H9 (cell line): ENCODE data around the gene ORMDL2. TPM values are rescaled to one million over a fixed set of nuclear protein-coding genes. Genes with fewer than 3 reads are reported as not detected.

Experiments
- DNase-seq: peaks from one replicate; pipeline ENCODE4 v3.0.0-alpha.2; 2017
- H2AFZ ChIP-seq: one replicate; pipeline ENCODE4 v1.6.1; 2013; ENCODE audit warnings: mild to moderate bottlenecking, low read length, control low read depth, moderate library complexity
- H2AK5ac ChIP-seq: 2 replicates; pipeline ENCODE4 v1.6.1; 2013; ENCODE audit warnings: low read length, control low read depth, mixed read lengths; ENCODE audit not compliant: insufficient read length
- H2BK120ac ChIP-seq: one replicate; pipeline ENCODE4 v1.6.1; 2013; ENCODE audit warnings: low read depth, mild to moderate bottlenecking, low read length, control low read depth, inconsistent platforms; ENCODE audit not compliant: poor library complexity, severe bottlenecking
- H2BK12ac ChIP-seq: 2 replicates; pipeline ENCODE4 v1.6.1; 2013; ENCODE audit warnings: low read length, control low read depth, mixed read lengths, low read depth; ENCODE audit not compliant: insufficient read length
- H2BK15ac ChIP-seq: 2 replicates; pipeline ENCODE4 v1.6.1; 2013; ENCODE audit warnings: low read depth, low read length, control low read depth
- H2BK20ac ChIP-seq: one replicate; pipeline ENCODE4 v1.6.1; 2013; ENCODE audit warnings: low read depth, mild to moderate bottlenecking, low read length, control low read depth, inconsistent platforms; ENCODE audit not compliant: poor library complexity, severe bottlenecking
- H2BK5ac ChIP-seq: 2 replicates; pipeline ENCODE4 v1.6.1; 2013; ENCODE audit warnings: low read length, control low read depth, mixed read lengths; ENCODE audit not compliant: insufficient read length
- H3K14ac ChIP-seq: 2 replicates; pipeline ENCODE4 v1.6.1; 2013; ENCODE audit warnings: low read length, control low read depth; ENCODE audit not compliant: insufficient read depth
- H3K18ac ChIP-seq: 2 replicates; pipeline ENCODE4 v1.6.1; 2013; ENCODE audit warnings: low read depth, mild to moderate bottlenecking, mixed read lengths, low read length, control low read depth; ENCODE audit not compliant: insufficient read length
- H3K23ac ChIP-seq: 2 replicates; pipeline ENCODE4 v1.6.1; 2013; ENCODE audit warnings: low read length, control low read depth, mixed read lengths, low read depth; ENCODE audit not compliant: insufficient read length
- H3K23me2 ChIP-seq: 2 replicates; pipeline ENCODE4 v1.6.1; 2013; ENCODE audit warnings: low read depth, mild to moderate bottlenecking, mixed read lengths, low read length, control low read depth; ENCODE audit not compliant: insufficient read length, poor library complexity, severe bottlenecking
- H3K27ac ChIP-seq: 2 replicates; pipeline ENCODE4 v1.5.1; 2013; ENCODE audit warnings: low read length, control low read depth, mixed read lengths, low read depth; ENCODE audit not compliant: insufficient read length
- H3K27me3 ChIP-seq: 2 replicates; pipeline ENCODE4 v1.6.1; 2013; ENCODE audit warnings: low read length, control low read depth, inconsistent platforms; ENCODE audit not compliant: insufficient read depth
- H3K4ac ChIP-seq: 2 replicates; pipeline ENCODE4 v1.6.1; 2013; ENCODE audit warnings: low read depth, mild to moderate bottlenecking, control low read depth, inconsistent platforms, low read length, moderate library complexity
- H3K4me1 ChIP-seq: 2 replicates; pipeline ENCODE4 v1.6.1; 2013; ENCODE audit warnings: low read length, control low read depth, inconsistent platforms; ENCODE audit not compliant: insufficient read depth
- H3K4me2 ChIP-seq: 2 replicates; pipeline ENCODE4 v1.6.1; 2013; ENCODE audit warnings: low read length, control low read depth, mixed read lengths; ENCODE audit not compliant: insufficient read length, insufficient read depth
- H3K56ac ChIP-seq: 2 replicates; pipeline ENCODE4 v1.6.1; 2013; ENCODE audit warnings: low read depth, mild to moderate bottlenecking, mixed read lengths, low read length, control low read depth; ENCODE audit not compliant: insufficient read length
- H3K79me1 ChIP-seq: 2 replicates; pipeline ENCODE4 v1.6.1; 2013; ENCODE audit warnings: low read depth, mild to moderate bottlenecking, moderate library complexity, low read length, control low read depth, inconsistent platforms; ENCODE audit not compliant: insufficient read depth, poor library complexity, severe bottlenecking
- H3K79me2 ChIP-seq: 2 replicates; pipeline ENCODE4 v1.6.1; 2013; ENCODE audit warnings: low read length, control low read depth, inconsistent platforms; ENCODE audit not compliant: insufficient read depth
- H3K9ac ChIP-seq: 2 replicates; pipeline ENCODE4 v1.6.1; 2013; ENCODE audit warnings: low read length, control low read depth, mixed read lengths; ENCODE audit not compliant: insufficient read length; ENCODE audit errors: extremely low read depth
- H3K9me3 ChIP-seq: one replicate; pipeline ENCODE4 v1.6.1; 2013; ENCODE audit warnings: low read depth, low read length, inconsistent platforms; ENCODE audit not compliant: control insufficient read depth
- H3T11ph ChIP-seq: one replicate; pipeline ENCODE4 v1.6.1; 2013; ENCODE audit warnings: mild to moderate bottlenecking, low read length, control low read depth, inconsistent platforms
- H4K20me1 ChIP-seq: one replicate; pipeline ENCODE4 v1.6.1; 2013; ENCODE audit not compliant: control insufficient read depth, insufficient read length, insufficient read depth
- H4K5ac ChIP-seq: 2 replicates; pipeline ENCODE4 v1.6.1; 2013; ENCODE audit warnings: low read depth, mild to moderate bottlenecking, mixed read lengths, low read length, control low read depth; ENCODE audit not compliant: insufficient read length
- H4K8ac ChIP-seq: replicated peaks from 2 replicates; pipeline ENCODE4 v1.6.1; 2013; ENCODE audit warnings: low read length, control low read depth, mixed read lengths, low read depth; ENCODE audit not compliant: insufficient read length
- H4K91ac ChIP-seq: 2 replicates; pipeline ENCODE4 v1.6.1; 2013; ENCODE audit warnings: low read depth, mild to moderate bottlenecking, moderate library complexity, mixed read lengths, low read length, control low read depth; ENCODE audit not compliant: insufficient read length
- H3K27ac Mint-ChIP-seq, 3 experiments: 2 replicates in 2 of 3; 3 replicates in 1 of 3; pipeline ENCODE4 v1.8.0; 2020 to 2021; ENCODE audit warnings: mixed read lengths in 3 of 3, mild to moderate bottlenecking in 1 of 3, moderate library complexity in 1 of 3
- H3K27me3 Mint-ChIP-seq: 2 replicates; pipeline ENCODE4 v1.8.0; 2021; ENCODE audit warnings: low read depth, mild to moderate bottlenecking, moderate library complexity, mixed read lengths
- H3K36me3 Mint-ChIP-seq, 3 experiments: 2 replicates in 2 of 3; 3 replicates in 1 of 3; pipeline ENCODE4 v1.8.0; 2020 to 2021; ENCODE audit warnings: low read depth in 3 of 3, mixed read lengths in 3 of 3; ENCODE audit not compliant: insufficient read depth in 1 of 3
- H3K4me1 Mint-ChIP-seq, 2 experiments: 2 replicates each; pipeline ENCODE4 v1.8.0; 2020; ENCODE audit warnings: mixed read lengths in 2 of 2
- H3K4me3 Mint-ChIP-seq, 2 experiments: 2 replicates in 1 of 2; 3 replicates in 1 of 2; pipeline ENCODE4 v1.8.0; 2020 to 2021; ENCODE audit warnings: mild to moderate bottlenecking in 2 of 2, mixed read lengths in 2 of 2, moderate library complexity in 1 of 2
- H3K9me3 Mint-ChIP-seq, 2 experiments: 2 replicates in 1 of 2; 3 replicates in 1 of 2; pipeline ENCODE4 v1.8.0; 2020; ENCODE audit warnings: mild to moderate bottlenecking in 2 of 2, mixed read lengths in 2 of 2, moderate library complexity in 1 of 2
- total RNA-seq: library from RNA; stranded (reverse); gene quantifications from 2 replicates; pipeline ENCODE4 v1.2.1, GENCODE V29; 2021
- TF ChIP-seq, protein P1 (sequence below): fragments of 200-600 bp; sonication (generic); conservative IDR thresholded peaks from 3 replicates; pipeline ENCODE4 v1.8.0; 2021; ENCODE audit warnings: antibody characterized with exemption, mild to moderate bottlenecking

The ORMDL2 gene
- total RNA-seq, 1 experiment from 2014 or later, result 51.3 TPM

DNA sequence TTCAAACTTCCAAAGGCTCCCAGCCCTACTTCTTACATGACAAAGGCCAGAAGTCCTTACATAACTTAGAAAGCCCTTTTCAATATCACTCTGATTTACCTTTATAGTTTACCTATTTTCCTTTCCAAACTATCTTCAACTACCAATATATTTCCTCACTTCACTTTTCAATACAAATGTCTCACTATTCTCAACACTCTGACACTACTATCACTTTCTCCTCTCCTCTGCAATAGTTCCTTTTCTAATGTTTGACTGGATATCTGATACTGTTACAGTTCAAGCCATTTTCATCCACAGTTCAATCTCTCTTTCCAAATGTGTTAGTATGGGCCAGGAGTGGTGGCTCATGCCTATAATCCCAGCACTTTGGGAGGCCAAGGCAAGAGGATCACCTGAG, 3.6 kb upstream of the ORMDL2 start:
- TF ChIP-seq, protein P1, sequence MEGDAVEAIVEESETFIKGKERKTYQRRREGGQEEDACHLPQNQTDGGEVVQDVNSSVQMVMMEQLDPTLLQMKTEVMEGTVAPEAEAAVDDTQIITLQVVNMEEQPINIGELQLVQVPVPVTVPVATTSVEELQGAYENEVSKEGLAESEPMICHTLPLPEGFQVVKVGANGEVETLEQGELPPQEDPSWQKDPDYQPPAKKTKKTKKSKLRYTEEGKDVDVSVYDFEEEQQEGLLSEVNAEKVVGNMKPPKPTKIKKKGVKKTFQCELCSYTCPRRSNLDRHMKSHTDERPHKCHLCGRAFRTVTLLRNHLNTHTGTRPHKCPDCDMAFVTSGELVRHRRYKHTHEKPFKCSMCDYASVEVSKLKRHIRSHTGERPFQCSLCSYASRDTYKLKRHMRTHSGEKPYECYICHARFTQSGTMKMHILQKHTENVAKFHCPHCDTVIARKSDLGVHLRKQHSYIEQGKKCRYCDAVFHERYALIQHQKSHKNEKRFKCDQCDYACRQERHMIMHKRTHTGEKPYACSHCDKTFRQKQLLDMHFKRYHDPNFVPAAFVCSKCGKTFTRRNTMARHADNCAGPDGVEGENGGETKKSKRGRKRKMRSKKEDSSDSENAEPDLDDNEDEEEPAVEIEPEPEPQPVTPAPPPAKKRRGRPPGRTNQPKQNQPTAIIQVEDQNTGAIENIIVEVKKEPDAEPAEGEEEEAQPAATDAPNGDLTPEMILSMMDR, result no peak
- no peaks in the 10 kb centered on the region for H4K20me1 ChIP-seq
- no peak overlapping the region for H4K5ac ChIP-seq
- H3K23ac ChIP-seq, result no peak overlapping the region
- H3K27ac Mint-ChIP-seq, result peak overlapping the region; percentile 3 to 80 (median 28); a peak in 6 of 7 replicates
- no peak for DNase-seq
- peaks cover 10% of the 10 kb centered on the region for H3K23me2 ChIP-seq
- no peaks in the 10 kb centered on the region for H3K27me3 Mint-ChIP-seq
- peaks cover 10% of the 10 kb centered on the region for H3K79me1 ChIP-seq
- no peak overlapping the region for H2BK120ac ChIP-seq
- H3K14ac ChIP-seq, result no peak overlapping the region
- H2AFZ ChIP-seq, result no peak overlapping the region
- H4K8ac ChIP-seq, result no peak overlapping the region
- no peak overlapping the region for H4K91ac ChIP-seq
- no peak overlapping the region for H2BK5ac ChIP-seq
- H3K4me2 ChIP-seq, result peak overlapping the region; percentile 17
- H3T11ph ChIP-seq, result no peak overlapping the region
- H2BK15ac ChIP-seq, result no peak overlapping the region
- H3K27ac ChIP-seq, result no peak overlapping the region
- peaks cover 46% of the 10 kb centered on the region in 2 experiments for H3K4me1 Mint-ChIP-seq
- no peaks in the 10 kb centered on the region for H3K27me3 ChIP-seq
- H2AK5ac ChIP-seq, result no peak overlapping the region
- peaks cover 62% of the 10 kb centered on the region for H3K79me2 ChIP-seq
- no peak overlapping the region for H3K9ac ChIP-seq
- H3K18ac ChIP-seq, result no peak overlapping the region
- H3K9me3 Mint-ChIP-seq, result no peaks in the 10 kb centered on the region
- H3K4me3 Mint-ChIP-seq, result peak overlapping the region in 1 of 2 experiments; percentile 63; a peak in 4 of 5 replicates
- H3K4me1 ChIP-seq, result peaks cover 8% of the 10 kb centered on the region; the same call in 1 of the 2 replicates
- H3K9me3 ChIP-seq, result no peaks in the 10 kb centered on the region
- H3K36me3 Mint-ChIP-seq, result peaks cover 4 to 30% (median 25%) of the 10 kb centered on the region in 3 experiments; a peak in 5 of 7 replicates
- H2BK12ac ChIP-seq, result no peak overlapping the region
- H3K56ac ChIP-seq, result no peak overlapping the region
- H3K4ac ChIP-seq, result no peak overlapping the region
- no peak overlapping the region for H2BK20ac ChIP-seq
